ENCODE measurements around the gene IL25. TPM values are rescaled to one million over a fixed set of nuclear protein-coding genes. Genes with fewer than 3 reads are reported as not detected.

The IL25 gene
- total RNA-seq, 3 donors from 2014 or later (not counting 1 experiment from before 2014, with no cell fraction given): not detected

GRCh38 chr14:23413681-23414080 lies 41.1 kb downstream of the IL25 start:
- 92% methylated on average over 16 of the region's 16 CpGs for WGBS (ENCODE audit: insufficient coverage)
- Histone ChIP-seq H3K4me1 (ENCODE audit: control insufficient read depth, insufficient read depth, low read length) (no peaks in the 10 kb centered on the region), H3K27ac (ENCODE audit: low read length) (no peak overlapping the region), H3K27me3 (ENCODE audit: control insufficient read depth, insufficient read depth, low read length) (no peaks in the 10 kb centered on the region), H3K4me3 (ENCODE audit: low read length) (no peak overlapping the region), H3K36me3 (ENCODE audit: control insufficient read depth, insufficient read depth, low read length) (no peaks in the 10 kb centered on the region), H3K9me3 (ENCODE audit: control insufficient read depth, insufficient read depth, low read length) (no peaks in the 10 kb centered on the region)
- H3K27me3 Mint-ChIP-seq (ENCODE audit: low read depth in 2 of 2): peaks cover 0 to 8% of the 10 kb centered on the region in 2 donors
- no peaks in the 10 kb centered on the region for H3K9me3 Mint-ChIP-seq
- intact Hi-C loops (cut with micrococcal nuclease): no loop called here
- no peaks in the 10 kb centered on the region for H3K4me1 Mint-ChIP-seq
- no peak overlapping the region for H3K27ac Mint-ChIP-seq
- no peaks in the 10 kb centered on the region for H3K36me3 Mint-ChIP-seq
- no peak for DNase-seq
- ATAC-seq: no peak
- H3K4me3 Mint-ChIP-seq: no peak overlapping the region
- TF ChIP-seq CTCF (IDR thresholded peaks at IDR 0.05): no peak

- 74% methylated on average over 3 of the region's 3 CpGs for WGBS (ENCODE audit: insufficient coverage)
- H3K27ac Mint-ChIP-seq: no peak overlapping the region
- H3K9me3 Mint-ChIP-seq: no peaks in the 10 kb centered on the region
- Histone ChIP-seq H3K27ac (ENCODE audit: low read length) (no peak overlapping the region), H3K4me1 (ENCODE audit: control insufficient read depth, insufficient read depth, low read length) (no peaks in the 10 kb centered on the region), H3K36me3 (ENCODE audit: control insufficient read depth, insufficient read depth, low read length) (no peaks in the 10 kb centered on the region), H3K27me3 (ENCODE audit: control insufficient read depth, insufficient read depth, low read length) (no peaks in the 10 kb centered on the region), H3K9me3 (ENCODE audit: control insufficient read depth, insufficient read depth, low read length) (no peaks in the 10 kb centered on the region), H3K4me3 (ENCODE audit: low read length) (no peak overlapping the region)
- ATAC-seq (no peak), DNase-seq (no peak)
- H3K36me3 Mint-ChIP-seq: no peaks in the 10 kb centered on the region
- no peak overlapping the region for H3K4me3 Mint-ChIP-seq
- peaks cover 0 to 8% of the 10 kb centered on the region in 2 donors for H3K27me3 Mint-ChIP-seq (ENCODE audit: low read depth in 2 of 2)
- no peaks in the 10 kb centered on the region for H3K4me1 Mint-ChIP-seq
- intact Hi-C loops (cut with micrococcal nuclease): no loop called here
- no peak for TF ChIP-seq CTCF (IDR thresholded peaks at IDR 0.05)
Measured at GRCh38 chr14:23414254-23414653, 41.6 kb downstream of the IL25 start.

GRCh38 chr14:23414906-23415820 lies 42.6 kb downstream of the IL25 start:
- peaks cover 0 to 8% of the 10 kb centered on the region in 2 donors for H3K27me3 Mint-ChIP-seq (ENCODE audit: low read depth in 2 of 2)
- H3K4me3 Mint-ChIP-seq: no peak overlapping the region
- no peaks in the 10 kb centered on the region for H3K9me3 Mint-ChIP-seq
- H3K4me3 ChIP-seq (ENCODE audit: low read length): no peak overlapping the region
- intact Hi-C loops (cut with micrococcal nuclease): no loop called here
- no peaks in the 10 kb centered on the region for H3K36me3 Mint-ChIP-seq
- no peaks in the 10 kb centered on the region for H3K27me3 ChIP-seq (ENCODE audit: control insufficient read depth, insufficient read depth, low read length)
- H3K4me1 Mint-ChIP-seq: no peaks in the 10 kb centered on the region
- no peak overlapping the region for H3K27ac Mint-ChIP-seq
- WGBS (ENCODE audit: insufficient coverage): 92% methylated on average over 39 of the region's 39 CpGs
- no peaks in the 10 kb centered on the region for H3K9me3 ChIP-seq (ENCODE audit: control insufficient read depth, insufficient read depth, low read length)
- no peak for DNase-seq
- no peak for ATAC-seq
- H3K36me3 ChIP-seq (ENCODE audit: control insufficient read depth, insufficient read depth, low read length): no peaks in the 10 kb centered on the region
- no peaks in the 10 kb centered on the region for H3K4me1 ChIP-seq (ENCODE audit: control insufficient read depth, insufficient read depth, low read length)
- H3K27ac ChIP-seq (ENCODE audit: low read length): no peak overlapping the region
- TF ChIP-seq CTCF (IDR thresholded peaks at IDR 0.05): no peak

All from natural killer cell (primary cell).